DOHH2 (cell line): Measurements from ENCODE around the gene ILKAP.

Experiments
- H3F3A ChIP-seq: fragments of 200-600 bp; sonication (generic), shearing (Covaris generic); 2 replicates; pipeline ENCODE4 v1.6.0; 2016; ENCODE audit warnings: antibody characterized with exemption, mild to moderate bottlenecking; ENCODE audit not compliant: control insufficient read depth, insufficient read depth
- H3K27ac ChIP-seq: fragments of 200-600 bp; sonication (generic); 2 replicates; pipeline ENCODE4 v1.5.1; 2014; ENCODE audit warnings: low read depth, mild to moderate bottlenecking, low read length, moderate library complexity
- H3K27me3 ChIP-seq: fragments of 200-600 bp; sonication (generic); 2 replicates; pipeline ENCODE4 v1.6.1; 2014; ENCODE audit warnings: mild to moderate bottlenecking, low read length, mixed read lengths; ENCODE audit not compliant: control insufficient read depth
- H3K36me3 ChIP-seq: fragments of 200-600 bp; sonication (generic); 2 replicates; pipeline ENCODE4 v1.6.1; 2014; ENCODE audit warnings: mild to moderate bottlenecking, low read length, moderate library complexity, mixed read lengths; ENCODE audit not compliant: control insufficient read depth
- H3K4me1 ChIP-seq: fragments of 200-600 bp; sonication (generic); 2 replicates; pipeline ENCODE4 v1.6.1; 2014; ENCODE audit warnings: mild to moderate bottlenecking, low read length, mixed read lengths; ENCODE audit not compliant: control insufficient read depth
- H3K4me2 ChIP-seq: fragments of 200-600 bp; sonication (generic); 2 replicates; pipeline ENCODE4 v1.6.0; 2014; ENCODE audit warnings: mild to moderate bottlenecking, low read length, moderate library complexity
- H3K4me3 ChIP-seq: fragments of 200-600 bp; sonication (generic); 2 replicates; pipeline ENCODE4 v1.5.1; 2014; ENCODE audit warnings: mild to moderate bottlenecking, low read length, mixed read lengths
- H3K79me2 ChIP-seq: fragments of 200-600 bp; sonication (generic); 2 replicates; pipeline ENCODE4 v1.6.1; 2014; ENCODE audit warnings: mild to moderate bottlenecking, low read length, mixed read lengths; ENCODE audit not compliant: control insufficient read depth
- H3K9me2 ChIP-seq: fragments of 200-600 bp; sonication (generic); replicated peaks from 2 replicates; pipeline ENCODE4 v1.6.1; 2014; ENCODE audit warnings: mild to moderate bottlenecking, low read length, mixed read lengths; ENCODE audit not compliant: control insufficient read depth
- H3K9me3 ChIP-seq: fragments of 200-600 bp; sonication (generic); 2 replicates; pipeline ENCODE4 v1.6.1; 2014; ENCODE audit warnings: antibody characterized with exemption, low read length, mixed read lengths; ENCODE audit not compliant: control insufficient read depth, insufficient read depth
- H4K20me1 ChIP-seq: fragments of 200-600 bp; sonication (generic); 2 replicates; pipeline ENCODE4 v1.6.0; 2014; ENCODE audit warnings: low read depth, mild to moderate bottlenecking, antibody characterized with exemption, low read length, moderate library complexity; ENCODE audit not compliant: control insufficient read depth, insufficient read depth
- CTCF ChIP-seq: fragments of 200-600 bp; sonication (generic); IDR thresholded peaks from one replicate; pipeline ENCODE4 v1.5.1; 2014; ENCODE audit warnings: antibody characterized with exemption, mild to moderate bottlenecking, low read depth, low read length; ENCODE audit not compliant: poor library complexity, severe bottlenecking
- EZH2phosphoT487 ChIP-seq: fragments of 200-600 bp; sonication (generic); IDR thresholded peaks from 2 replicates; pipeline ENCODE4 v1.6.1; 2017; ENCODE audit warnings: borderline replicate concordance, mild to moderate bottlenecking, antibody characterized with exemption, low read length, moderate library complexity, mixed read lengths

ILKAP gene

GRCh38 chr2:238182362-238182761, 21.1 kb downstream of the ILKAP start:
- H3K27me3 ChIP-seq = no peaks in the 10 kb centered on the region
- no peaks in the 10 kb centered on the region for H3K9me2 ChIP-seq
- H3K4me3 ChIP-seq = no peak overlapping the region
- TF ChIP-seq EZH2phosphoT487 = no peak
- no peak for TF ChIP-seq CTCF
- H3K79me2 ChIP-seq = no peaks in the 10 kb centered on the region
- H3K4me2 ChIP-seq = no peak overlapping the region
- no peaks in the 10 kb centered on the region for H4K20me1 ChIP-seq
- H3K4me1 ChIP-seq = no peaks in the 10 kb centered on the region
- no peaks in the 10 kb centered on the region for H3F3A ChIP-seq
- H3K36me3 ChIP-seq = peaks cover 95% of the 10 kb centered on the region
- H3K27ac ChIP-seq = no peak overlapping the region
- no peaks in the 10 kb centered on the region for H3K9me3 ChIP-seq

DNA sequence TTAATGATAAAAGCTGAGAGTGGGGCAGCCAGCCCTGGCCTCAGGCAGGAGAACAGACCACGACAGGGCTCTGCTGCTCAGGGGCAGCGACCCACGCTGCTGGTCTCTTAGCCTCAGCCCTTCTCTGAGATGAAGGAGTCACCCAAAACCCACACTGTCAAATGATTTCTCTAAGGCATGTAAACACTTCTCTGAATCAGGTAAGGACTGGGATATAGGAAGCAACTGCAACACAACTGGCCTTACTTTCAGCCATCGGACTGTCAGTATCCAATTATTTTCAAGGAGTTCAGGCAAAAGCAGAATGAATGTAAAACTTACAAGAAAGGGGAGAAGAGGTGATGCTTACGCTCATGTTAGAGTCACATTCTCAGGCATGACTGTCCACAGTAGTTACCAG, 22.9 kb downstream of the ILKAP start:
- no peaks in the 10 kb centered on the region for H3K9me3 ChIP-seq
- no peak overlapping the region for H3K4me3 ChIP-seq
- no peaks in the 10 kb centered on the region for H3K79me2 ChIP-seq
- H3K4me2 ChIP-seq = no peak overlapping the region
- H3K36me3 ChIP-seq = peaks cover 92% of the 10 kb centered on the region
- no peaks in the 10 kb centered on the region for H3K9me2 ChIP-seq
- no peaks in the 10 kb centered on the region for H3K27me3 ChIP-seq
- no peaks in the 10 kb centered on the region for H4K20me1 ChIP-seq
- no peak overlapping the region for H3K27ac ChIP-seq
- TF ChIP-seq EZH2phosphoT487 = no peak
- TF ChIP-seq CTCF = no peak
- H3F3A ChIP-seq = no peaks in the 10 kb centered on the region
- no peaks in the 10 kb centered on the region for H3K4me1 ChIP-seq

DNA sequence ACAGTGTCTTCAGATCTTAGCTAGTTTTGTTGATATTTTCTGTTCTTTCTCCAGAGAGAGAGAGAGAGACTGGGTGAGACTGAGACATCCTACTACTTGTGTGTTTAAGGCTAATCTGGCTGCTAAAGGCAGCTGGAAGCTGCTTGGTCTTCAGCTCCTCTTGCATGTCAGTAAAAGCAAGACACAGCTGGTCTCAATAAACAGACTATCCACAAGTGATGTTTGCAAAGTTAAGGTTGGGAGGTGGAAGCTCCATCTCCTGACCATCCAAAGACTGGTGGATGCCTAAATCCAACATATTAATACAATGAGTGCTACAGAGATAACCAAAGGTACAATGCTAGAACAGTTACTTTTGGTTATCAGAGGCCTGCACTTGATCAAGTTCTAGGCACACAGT, 26.9 kb downstream of the ILKAP start:
- TF ChIP-seq CTCF = no peak
- peaks cover 93% of the 10 kb centered on the region for H3K36me3 ChIP-seq

GRCh38 chr2:238174701-238175100, 28.8 kb downstream of the ILKAP start:
- Histone ChIP-seq H3K9me3 (no peaks in the 10 kb centered on the region), H4K20me1 (no peaks in the 10 kb centered on the region), H3K36me3 (peaks cover 91% of the 10 kb centered on the region), H3K79me2 (no peaks in the 10 kb centered on the region), H3K27ac (no peak overlapping the region), H3K4me1 (no peaks in the 10 kb centered on the region), H3F3A (peaks cover 14% of the 10 kb centered on the region; the same call in 1 of the 2 replicates), H3K27me3 (no peaks in the 10 kb centered on the region), H3K4me3 (no peak overlapping the region), H3K9me2 (no peaks in the 10 kb centered on the region), H3K4me2 (no peak overlapping the region)
- TF ChIP-seq EZH2phosphoT487 (no peak), CTCF (no peak)

More for the DNA sequence above, 26.9 kb downstream of the ILKAP start:
- Histone ChIP-seq H3K27me3 (no peaks in the 10 kb centered on the region), H3K4me2 (no peak overlapping the region), H3F3A (peaks cover 3% of the 10 kb centered on the region; the same call in 1 of the 2 replicates), H3K4me3 (no peak overlapping the region), H3K9me2 (no peaks in the 10 kb centered on the region), H3K4me1 (no peaks in the 10 kb centered on the region), H4K20me1 (no peaks in the 10 kb centered on the region), H3K79me2 (no peaks in the 10 kb centered on the region), H3K27ac (no peak overlapping the region), H3K9me3 (no peaks in the 10 kb centered on the region)
